RWPE2 (cell line): ENCODE measurements around the gene CTTNBP2NL.
A peak's percentile ranks its signal among the peaks of the same experiment; 100 is the strongest.

Experiments used
- ATAC-seq: fragments of 200-7000 bp; cut with Tn5 transposase; 3 replicates; pipeline ENCODE4 v1.9.1; 2021; ENCODE audit warnings: low read depth
- DNase-seq: peaks from one replicate; pipeline ENCODE4 v3.0.0-alpha.2; 2020; ENCODE audit warnings: low spot score
- H3K27ac ChIP-seq: fragments of 450-650 bp; 2 replicates; pipeline ENCODE4 v1.5.1; 2017; ENCODE audit warnings: mild to moderate bottlenecking; ENCODE audit not compliant: poor library complexity, severe bottlenecking
- H3K27me3 ChIP-seq: fragments of 250-450 bp; sonication (Bioruptor Pico); 2 replicates; pipeline ENCODE4 v1.5.1; 2021; ENCODE audit warnings: mild to moderate bottlenecking, moderate library complexity; ENCODE audit not compliant: insufficient read depth, poor library complexity, severe bottlenecking
- H3K36me3 ChIP-seq: fragments of 250-450 bp; sonication (Bioruptor Pico); 2 replicates; pipeline ENCODE4 v1.5.1; 2020; ENCODE audit warnings: low read depth, mild to moderate bottlenecking, moderate library complexity
- H3K4me1 ChIP-seq: fragments of 250-450 bp; sonication (Bioruptor Pico); 2 replicates; pipeline ENCODE4 v1.5.1; 2021; ENCODE audit warnings: mild to moderate bottlenecking, moderate library complexity; ENCODE audit not compliant: insufficient read depth, poor library complexity, severe bottlenecking
- H3K4me3 ChIP-seq: fragments of 250-450 bp; sonication (Bioruptor Pico); 2 replicates; pipeline ENCODE4 v1.5.1; 2021; ENCODE audit warnings: mild to moderate bottlenecking, moderate library complexity; ENCODE audit not compliant: severe bottlenecking
- H3K9me3 ChIP-seq: fragments of 250-450 bp; sonication (Bioruptor Pico); 2 replicates; pipeline ENCODE4 v1.5.1; 2021; ENCODE audit warnings: mild to moderate bottlenecking, moderate library complexity; ENCODE audit not compliant: severe bottlenecking
- CTCF ChIP-seq: fragments of 450-650 bp; IDR thresholded peaks from one replicate; pipeline ENCODE4 v1.5.1; 2017; ENCODE audit warnings: mild to moderate bottlenecking, moderate library complexity; ENCODE audit not compliant: poor library complexity, severe bottlenecking

Gene CTTNBP2NL

DNA sequence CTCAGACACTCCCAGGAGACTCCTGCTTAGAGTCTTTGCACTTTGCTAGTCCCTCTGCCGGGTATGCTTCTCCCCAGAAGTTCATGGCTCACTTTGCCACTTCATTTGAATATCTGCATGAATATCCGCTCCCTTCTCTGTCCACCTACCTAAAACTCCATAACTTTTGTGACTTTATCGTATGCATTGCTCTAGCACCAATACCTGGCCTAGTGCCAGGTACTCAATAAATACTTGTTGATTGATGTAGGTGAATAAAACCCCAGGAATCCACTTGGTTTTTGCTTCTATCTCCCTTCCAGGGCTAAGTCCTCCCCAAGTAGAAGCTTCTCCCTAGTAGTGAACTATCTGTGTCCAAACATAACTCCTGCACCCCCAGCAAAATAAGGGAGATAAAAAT is 27.8 kb upstream of the CTTNBP2NL start:
- Histone ChIP-seq H3K4me1 (no peaks in the 10 kb centered on the region), H3K4me3 (no peak overlapping the region), H3K27ac (no peak overlapping the region), H3K9me3 (no peaks in the 10 kb centered on the region), H3K36me3 (no peaks in the 10 kb centered on the region), H3K27me3 (no peaks in the 10 kb centered on the region)
- TF ChIP-seq CTCF, result no peak
- no peak for ATAC-seq
- no peak for DNase-seq

- no peaks in the 10 kb centered on the region for H3K9me3 ChIP-seq
- TF ChIP-seq CTCF, result peak; percentile 97
- no peak overlapping the region for H3K27ac ChIP-seq
- no peaks in the 10 kb centered on the region for H3K36me3 ChIP-seq
- DNase-seq (peak; percentile 83), ATAC-seq (peak; percentile 99)
- H3K4me1 ChIP-seq, result no peaks in the 10 kb centered on the region
- no peak overlapping the region for H3K4me3 ChIP-seq
- no peaks in the 10 kb centered on the region for H3K27me3 ChIP-seq
These were observed 26.4 kb upstream of the CTTNBP2NL start for GRCh38 chr1:112369392-112370285.

DNA sequence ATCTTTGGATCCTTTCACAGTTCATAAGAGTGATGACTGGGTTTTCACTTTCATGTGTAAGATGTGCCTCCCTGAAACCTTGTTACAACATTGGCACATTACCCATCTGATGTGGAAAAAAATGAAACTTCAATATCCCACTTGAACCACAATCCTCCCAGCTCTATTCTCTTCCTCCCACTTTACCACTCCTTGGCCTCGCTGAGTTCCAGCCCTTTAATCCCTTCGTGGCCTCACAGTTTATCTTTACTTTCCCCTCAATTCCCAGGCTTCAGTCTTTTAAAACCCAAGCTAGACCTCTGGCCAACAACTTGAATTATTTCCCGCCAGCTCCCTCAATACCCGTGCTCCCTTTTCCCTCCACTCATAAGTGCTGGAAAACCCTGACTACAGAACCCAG is 25.0 kb upstream of the CTTNBP2NL start:
- no peak for TF ChIP-seq CTCF
- H3K4me3 ChIP-seq, result no peak overlapping the region
- DNase-seq (no peak), ATAC-seq (no peak)
- no peaks in the 10 kb centered on the region for H3K27me3 ChIP-seq
- no peaks in the 10 kb centered on the region for H3K9me3 ChIP-seq
- H3K4me1 ChIP-seq, result no peaks in the 10 kb centered on the region
- no peaks in the 10 kb centered on the region for H3K36me3 ChIP-seq
- H3K27ac ChIP-seq, result no peak overlapping the region

DNA sequence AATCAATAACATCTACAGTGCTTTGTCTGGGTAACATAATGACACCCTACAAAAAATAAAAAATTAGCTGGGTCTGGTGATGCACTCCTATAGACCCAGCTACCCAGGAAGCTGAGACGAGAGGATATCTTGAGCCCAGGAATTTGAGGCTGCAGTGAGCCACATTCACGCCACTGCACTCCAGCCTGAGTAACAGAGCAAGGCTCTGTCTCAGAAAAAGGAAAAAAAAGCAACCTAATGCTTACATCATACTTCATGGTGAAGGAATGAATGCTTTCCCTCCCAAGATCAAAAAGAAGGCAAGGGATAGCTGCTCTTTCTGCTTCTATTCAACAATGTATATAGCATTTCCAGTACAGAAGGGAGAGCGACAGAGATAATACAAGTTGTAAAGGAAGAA is 24.2 kb upstream of the CTTNBP2NL start:
- ATAC-seq, result no peak
- no peaks in the 10 kb centered on the region for H3K36me3 ChIP-seq
- no peaks in the 10 kb centered on the region for H3K4me1 ChIP-seq
- H3K27me3 ChIP-seq, result no peaks in the 10 kb centered on the region
- H3K4me3 ChIP-seq, result no peak overlapping the region
- H3K9me3 ChIP-seq, result no peaks in the 10 kb centered on the region
- no peak overlapping the region for H3K27ac ChIP-seq
- DNase-seq, result no peak
- no peak for TF ChIP-seq CTCF

GRCh38 chr1:112373806-112374205 is 22.2 kb upstream of the CTTNBP2NL start:
- Histone ChIP-seq H3K9me3 (no peaks in the 10 kb centered on the region), H3K4me3 (no peak overlapping the region), H3K27ac (no peak overlapping the region), H3K4me1 (no peaks in the 10 kb centered on the region), H3K27me3 (no peaks in the 10 kb centered on the region), H3K36me3 (no peaks in the 10 kb centered on the region)
- DNase-seq, result no peak
- TF ChIP-seq CTCF, result no peak
- ATAC-seq, result no peak
